GM12801 (cell line): ENCODE data around the gene NBEA.

Experiments used
- TF ChIP-seq, protein P1 (sequence below): IDR thresholded peaks from one replicate; pipeline ENCODE4 v1.5.1; 2011; ENCODE audit warnings: control low read depth; ENCODE audit not compliant: insufficient read length; ENCODE audit errors: extremely low read depth

NBEA gene, protein sequence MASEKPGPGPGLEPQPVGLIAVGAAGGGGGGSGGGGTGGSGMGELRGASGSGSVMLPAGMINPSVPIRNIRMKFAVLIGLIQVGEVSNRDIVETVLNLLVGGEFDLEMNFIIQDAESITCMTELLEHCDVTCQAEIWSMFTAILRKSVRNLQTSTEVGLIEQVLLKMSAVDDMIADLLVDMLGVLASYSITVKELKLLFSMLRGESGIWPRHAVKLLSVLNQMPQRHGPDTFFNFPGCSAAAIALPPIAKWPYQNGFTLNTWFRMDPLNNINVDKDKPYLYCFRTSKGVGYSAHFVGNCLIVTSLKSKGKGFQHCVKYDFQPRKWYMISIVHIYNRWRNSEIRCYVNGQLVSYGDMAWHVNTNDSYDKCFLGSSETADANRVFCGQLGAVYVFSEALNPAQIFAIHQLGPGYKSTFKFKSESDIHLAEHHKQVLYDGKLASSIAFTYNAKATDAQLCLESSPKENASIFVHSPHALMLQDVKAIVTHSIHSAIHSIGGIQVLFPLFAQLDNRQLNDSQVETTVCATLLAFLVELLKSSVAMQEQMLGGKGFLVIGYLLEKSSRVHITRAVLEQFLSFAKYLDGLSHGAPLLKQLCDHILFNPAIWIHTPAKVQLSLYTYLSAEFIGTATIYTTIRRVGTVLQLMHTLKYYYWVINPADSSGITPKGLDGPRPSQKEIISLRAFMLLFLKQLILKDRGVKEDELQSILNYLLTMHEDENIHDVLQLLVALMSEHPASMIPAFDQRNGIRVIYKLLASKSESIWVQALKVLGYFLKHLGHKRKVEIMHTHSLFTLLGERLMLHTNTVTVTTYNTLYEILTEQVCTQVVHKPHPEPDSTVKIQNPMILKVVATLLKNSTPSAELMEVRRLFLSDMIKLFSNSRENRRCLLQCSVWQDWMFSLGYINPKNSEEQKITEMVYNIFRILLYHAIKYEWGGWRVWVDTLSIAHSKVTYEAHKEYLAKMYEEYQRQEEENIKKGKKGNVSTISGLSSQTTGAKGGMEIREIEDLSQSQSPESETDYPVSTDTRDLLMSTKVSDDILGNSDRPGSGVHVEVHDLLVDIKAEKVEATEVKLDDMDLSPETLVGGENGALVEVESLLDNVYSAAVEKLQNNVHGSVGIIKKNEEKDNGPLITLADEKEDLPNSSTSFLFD (N-terminal part only)

DNA sequence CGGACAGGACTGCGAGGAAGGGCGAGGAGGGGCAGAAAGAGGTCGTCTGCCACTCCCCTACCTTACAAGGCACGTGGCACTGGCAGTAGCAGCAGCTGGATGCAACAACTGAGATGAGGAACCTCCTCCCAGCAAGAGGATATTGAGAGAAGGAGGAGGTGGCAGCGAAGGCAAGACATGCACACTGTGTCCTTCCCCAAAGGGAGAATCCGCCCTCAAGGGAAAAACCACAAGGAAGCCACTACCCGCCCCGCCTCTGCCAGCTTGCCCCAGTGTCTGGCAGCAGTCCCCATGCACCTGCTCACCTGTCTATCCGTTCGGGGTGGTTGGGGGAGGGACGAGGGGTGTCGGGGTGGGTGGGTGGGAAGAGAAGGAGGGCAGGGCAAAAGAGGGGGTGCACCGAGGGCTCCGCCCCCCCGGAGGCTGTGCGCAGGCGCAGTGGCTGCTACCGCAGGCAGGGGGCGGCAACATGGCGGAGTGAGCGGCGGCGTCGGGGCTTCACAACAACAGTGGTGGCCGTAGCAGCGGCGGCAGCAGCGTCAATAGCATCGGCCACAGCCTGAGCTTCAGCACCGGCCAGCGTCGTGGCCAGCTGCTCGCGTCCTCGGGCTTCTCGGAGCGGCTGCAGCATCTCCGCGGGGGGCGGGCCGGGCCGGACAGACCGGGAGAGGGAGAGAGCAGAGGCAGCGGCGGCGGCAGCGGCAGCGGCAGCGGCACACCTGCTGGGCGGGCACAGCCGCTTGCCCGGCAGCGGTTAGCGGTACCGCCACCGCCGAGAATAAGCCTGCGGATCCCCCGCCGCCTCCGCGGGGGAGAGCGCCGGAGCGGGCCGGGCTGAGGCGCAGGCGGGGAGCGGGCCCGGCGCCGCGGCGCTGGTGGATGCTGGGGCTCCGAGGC is at the start of gene NBEA:
NBEA (plus strand) TSS at position 436 of the 897 bp plus-strand sequence. CDS start 551 bp downstream, outside the sequence.
- TF ChIP-seq, protein P1, sequence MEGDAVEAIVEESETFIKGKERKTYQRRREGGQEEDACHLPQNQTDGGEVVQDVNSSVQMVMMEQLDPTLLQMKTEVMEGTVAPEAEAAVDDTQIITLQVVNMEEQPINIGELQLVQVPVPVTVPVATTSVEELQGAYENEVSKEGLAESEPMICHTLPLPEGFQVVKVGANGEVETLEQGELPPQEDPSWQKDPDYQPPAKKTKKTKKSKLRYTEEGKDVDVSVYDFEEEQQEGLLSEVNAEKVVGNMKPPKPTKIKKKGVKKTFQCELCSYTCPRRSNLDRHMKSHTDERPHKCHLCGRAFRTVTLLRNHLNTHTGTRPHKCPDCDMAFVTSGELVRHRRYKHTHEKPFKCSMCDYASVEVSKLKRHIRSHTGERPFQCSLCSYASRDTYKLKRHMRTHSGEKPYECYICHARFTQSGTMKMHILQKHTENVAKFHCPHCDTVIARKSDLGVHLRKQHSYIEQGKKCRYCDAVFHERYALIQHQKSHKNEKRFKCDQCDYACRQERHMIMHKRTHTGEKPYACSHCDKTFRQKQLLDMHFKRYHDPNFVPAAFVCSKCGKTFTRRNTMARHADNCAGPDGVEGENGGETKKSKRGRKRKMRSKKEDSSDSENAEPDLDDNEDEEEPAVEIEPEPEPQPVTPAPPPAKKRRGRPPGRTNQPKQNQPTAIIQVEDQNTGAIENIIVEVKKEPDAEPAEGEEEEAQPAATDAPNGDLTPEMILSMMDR: no peak

DNA sequence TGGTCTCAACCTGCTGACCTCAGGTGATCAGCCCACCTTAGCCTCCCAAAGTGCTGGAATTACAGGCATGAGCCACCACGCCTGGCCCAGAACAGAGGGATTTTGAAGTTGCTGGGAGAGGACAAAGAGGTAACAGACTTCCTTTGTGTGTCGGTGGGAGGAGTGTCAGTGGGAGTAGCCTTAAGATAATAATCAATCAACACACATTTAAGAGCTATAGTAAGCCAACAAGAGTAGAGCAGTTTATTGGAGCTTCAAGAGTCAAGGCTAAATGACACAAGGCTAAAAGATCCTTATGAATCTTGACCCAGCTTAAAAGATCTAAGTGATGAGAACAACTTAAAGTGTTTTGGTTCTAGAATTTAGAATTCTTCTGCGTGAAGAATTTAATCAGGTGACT is 47.3 kb upstream of the NBEA start:
- TF ChIP-seq, protein P1: no peak

DNA sequence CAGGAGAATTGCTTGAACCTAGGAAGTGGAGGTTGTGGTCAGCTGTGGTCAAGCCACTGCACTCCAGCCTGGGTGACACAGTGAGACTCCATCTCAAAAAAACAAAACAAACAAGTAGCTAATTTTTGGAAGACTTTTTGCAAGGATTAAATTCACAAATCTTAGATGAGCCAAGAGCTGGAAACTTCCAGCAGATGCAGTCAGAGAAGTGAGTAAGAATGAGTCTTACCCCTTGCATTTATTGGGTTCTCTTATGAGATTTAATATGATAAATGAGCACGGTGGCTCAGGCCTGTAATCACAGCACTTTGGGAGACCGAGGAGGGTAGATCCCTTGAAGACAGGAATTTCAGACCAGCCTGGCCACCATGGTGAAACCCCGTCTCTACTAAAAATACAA is 44.9 kb upstream of the NBEA start:
- TF ChIP-seq, protein P1: no peak

DNA sequence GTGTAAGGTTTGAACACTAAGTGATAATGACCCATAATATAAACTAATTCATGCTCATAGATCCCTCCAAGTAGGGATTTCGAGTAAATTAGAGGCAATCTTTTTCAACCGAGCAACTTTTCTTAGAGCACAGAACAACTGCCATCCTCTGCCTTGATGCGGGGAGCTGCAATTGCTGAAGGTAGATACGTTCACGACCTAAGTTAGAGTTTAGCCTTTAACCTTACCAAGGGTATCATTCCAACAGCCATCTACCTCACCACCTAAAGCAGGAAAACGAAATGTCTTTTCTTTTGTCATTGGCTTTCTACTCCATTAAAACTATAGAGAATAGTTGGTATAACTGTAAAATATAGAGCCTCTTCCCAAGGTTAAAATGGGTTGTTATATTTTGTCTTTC is 42.2 kb upstream of the NBEA start:
- TF ChIP-seq, protein P1: no peak

DNA sequence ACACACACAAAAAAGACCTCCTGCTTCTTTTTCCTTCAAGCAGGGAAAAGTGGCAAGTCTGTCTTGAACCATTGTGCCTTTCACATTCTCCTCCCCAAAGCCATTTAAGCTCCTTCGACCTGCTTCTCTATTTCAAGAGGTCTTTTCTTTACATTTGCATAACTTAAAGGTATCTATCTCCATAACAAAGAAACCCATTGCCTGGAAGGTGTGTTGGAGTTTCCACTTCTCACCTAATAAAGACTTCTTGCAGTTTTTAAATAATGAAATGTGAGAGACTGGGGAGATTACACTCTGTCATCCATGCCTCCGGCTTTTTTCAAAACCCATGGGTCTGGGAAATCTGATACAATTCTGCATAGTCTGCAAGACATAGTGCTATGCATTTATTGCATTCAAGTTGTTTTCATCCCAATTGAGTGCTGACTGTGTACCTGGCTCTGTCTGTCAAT is 41.8 kb upstream of the NBEA start:
- TF ChIP-seq, protein P1: no peak

DNA sequence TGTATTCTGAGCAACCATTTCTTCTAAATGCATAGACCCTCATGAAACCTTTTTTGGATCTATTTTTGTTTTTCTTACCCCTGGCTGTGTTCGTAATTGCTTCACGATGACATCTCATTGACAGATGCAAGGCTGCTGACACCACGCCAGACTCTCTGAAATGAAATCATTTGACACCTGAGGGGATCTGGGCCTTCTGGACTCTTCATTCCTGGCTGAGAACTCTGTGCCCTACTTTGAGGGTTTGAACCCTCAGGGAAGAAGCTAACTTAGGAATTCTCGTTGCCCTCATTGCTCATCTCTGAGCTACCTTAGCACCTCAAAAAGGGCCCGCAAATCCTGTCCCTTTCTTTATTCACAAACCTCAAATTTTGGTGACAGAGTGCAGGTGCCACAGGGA is 40.5 kb upstream of the NBEA start:
- TF ChIP-seq, protein P1: no peak
